IMR-90 (cell line): Measurements from ENCODE around the gene TNRC6C.

Experiments
- CEBPB ChIP-seq: IDR thresholded peaks from 2 replicates; pipeline ENCODE4 v1.6.1; 2012; ENCODE audit warnings: low read depth, low read length, improper control_type of control experiment
- CTCF ChIP-seq: conservative IDR thresholded peaks from 2 replicates; pipeline ENCODE4 v1.5.1; 2012; ENCODE audit warnings: mild to moderate bottlenecking, low read depth, low read length, improper control_type of control experiment
- POLR2A ChIP-seq: IDR thresholded peaks from 2 replicates; pipeline ENCODE4 v1.6.1; 2012; ENCODE audit warnings: mild to moderate bottlenecking, low read depth, low read length
- RFX5 ChIP-seq: IDR thresholded peaks from 2 replicates; pipeline ENCODE4 v1.8.0; 2012; ENCODE audit warnings: low read depth, mild to moderate bottlenecking, low read length, moderate library complexity

DNA sequence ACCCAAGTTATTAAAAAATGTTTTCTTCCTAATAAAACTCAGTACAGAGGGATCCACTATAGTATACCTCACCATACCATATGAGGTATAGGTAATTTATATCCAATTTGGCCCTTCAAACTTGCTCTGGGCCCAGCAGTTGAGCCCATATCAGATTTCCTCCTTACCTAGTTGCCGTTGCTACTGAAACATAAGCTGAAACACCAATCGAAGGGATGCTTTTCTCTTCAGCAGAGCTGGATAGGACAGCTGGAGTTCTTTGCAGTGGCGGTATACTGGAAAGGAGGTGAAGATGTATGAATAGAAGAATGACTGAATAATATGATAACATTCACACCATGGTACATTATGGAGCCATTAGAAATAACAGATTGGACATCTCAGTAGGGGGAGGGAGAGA lies 42.7 kb downstream of the TNRC6C start:
- no peak for TF ChIP-seq CTCF
- no peak for TF ChIP-seq CEBPB
- no peak for TF ChIP-seq POLR2A
- TF ChIP-seq RFX5, result no peak
